ENCODE measurements around the gene RUVBL2. TPM values are rescaled to one million over a fixed set of nuclear protein-coding genes. Genes with fewer than 3 reads are reported as not detected.
A peak's percentile ranks its signal among the peaks of the same experiment; 100 is the strongest.

RUVBL2 gene
- total RNA-seq, 4 donors from 2014 or later = 69.4 to 96.5 (median 84.2) TPM

GRCh38 chr19:48991011-48991609, 2.6 kb upstream of the RUVBL2 start:
- Histone ChIP-seq H3K27ac (peak overlapping the region in 3 of 4 donors; percentile 93 to 95 (median 95)), H3K36me3 (peaks cover 0 to 48% of the 10 kb centered on the region in 2 donors), H3K27me3 (no peaks in the 10 kb centered on the region), H3K4me1 (peaks cover 0 to 46% (median 29%) of the 10 kb centered on the region in 3 donors), H3K4me3 (peak overlapping the region in 1 of 2 donors; percentile 66), H3K9me3 (no peaks in the 10 kb centered on the region)
- no peak for ATAC-seq
- TF ChIP-seq POLR2A (IDR thresholded peaks at IDR 0.05) (no peak), POLR2AphosphoS5 (IDR thresholded peaks at IDR 0.05) (no peak), EP300 (IDR thresholded peaks at IDR 0.05) (no peak), CTCF (IDR thresholded peaks at IDR 0.05) (no peak)
- 73 to 100% methylated on average over 1 to 4 of the region's 22 CpGs for WGBS, 2 donors (ENCODE audit: low coverage in 1 of 2)

- peak; percentile 44 for ATAC-seq
- peak overlapping the region; percentile 66 to 81 for H3K4me3 ChIP-seq
- H3K9me3 ChIP-seq = no peaks in the 10 kb centered on the region
- TF ChIP-seq POLR2A (IDR thresholded peaks at IDR 0.05) (peak; percentile 48 to 65), POLR2AphosphoS5 (IDR thresholded peaks at IDR 0.05) (peak; percentile 92), EP300 (IDR thresholded peaks at IDR 0.05) (no peak)
- WGBS, 2 donors (ENCODE audit: low coverage in 1 of 2) = 0 to 22% methylated on average over 2 to 8 of the region's 8 CpGs
- peaks cover 0 to 46% (median 29%) of the 10 kb centered on the region in 3 donors for H3K4me1 ChIP-seq
- H3K27ac ChIP-seq = peak overlapping the region; percentile 93 to 95 (median 94)
- peaks cover 0 to 39% of the 10 kb centered on the region in 2 donors for H3K36me3 ChIP-seq
- H3K27me3 ChIP-seq = no peaks in the 10 kb centered on the region
Observed at GRCh38 chr19:48991873-48992580, 1.7 kb upstream of the RUVBL2 start.

GRCh38 chr19:48992581-48993174, 1.0 kb upstream of the RUVBL2 start:
- Histone ChIP-seq H3K36me3 (peaks cover 0 to 33% of the 10 kb centered on the region in 2 donors), H3K9me3 (no peaks in the 10 kb centered on the region), H3K27me3 (no peaks in the 10 kb centered on the region), H3K27ac (peak overlapping the region; percentile 93 to 95 (median 94)), H3K4me1 (peaks cover 0 to 46% (median 29%) of the 10 kb centered on the region in 3 donors), H3K4me3 (peak overlapping the region; percentile 66 to 81)
- TF ChIP-seq POLR2A (IDR thresholded peaks at IDR 0.05) (no peak), POLR2AphosphoS5 (IDR thresholded peaks at IDR 0.05) (no peak), CTCF (IDR thresholded peaks at IDR 0.05) (no peak), EP300 (IDR thresholded peaks at IDR 0.05) (no peak)
- whole genome bisulfite sequencing, 2 donors (ENCODE audit: low coverage in 1 of 2) = 0% methylated on average over 10 of the region's 20 CpGs
- peak; percentile 0 for ATAC-seq

- 0% methylated on average over 10 to 11 of the region's 13 CpGs for WGBS, 2 donors (ENCODE audit: low coverage in 1 of 2)
- H3K4me1 ChIP-seq = peaks cover 0 to 46% (median 29%) of the 10 kb centered on the region in 3 donors
Observed at GRCh38 chr19:48994035-48994386, 324 bp downstream of the RUVBL2 start.

More at GRCh38 chr19:48994035-48994386, 324 bp downstream of the RUVBL2 start:
- Histone ChIP-seq H3K4me3 (peak overlapping the region; percentile 31 to 66), H3K27ac (peak overlapping the region; percentile 63 to 95 (median 94)), H3K9me3 (no peaks in the 10 kb centered on the region), H3K27me3 (no peaks in the 10 kb centered on the region), H3K36me3 (peaks cover 0 to 19% of the 10 kb centered on the region in 2 donors)
- no peak for TF ChIP-seq CTCF (IDR thresholded peaks at IDR 0.05)
- no peak for TF ChIP-seq POLR2A (IDR thresholded peaks at IDR 0.05)
- TF ChIP-seq EP300 (IDR thresholded peaks at IDR 0.05) = no peak
- TF ChIP-seq POLR2AphosphoS5 (IDR thresholded peaks at IDR 0.05) = no peak
- no peak for ATAC-seq

All from gastroesophageal sphincter (tissue), 4 donors.